Upper lobe of right lung (tissue), 1 donor: ENCODE measurements around the gene ASTN1. TPM values are rescaled to one million over a fixed set of nuclear protein-coding genes. Genes with fewer than 3 reads are reported as not detected.

Experiments used
- ATAC-seq: fragments of 200-7000 bp; cut with Tn5 transposase; one replicate; pipeline ENCODE4 v1.9.1; 2020; ENCODE audit warnings: mild to moderate bottlenecking, moderate library complexity
- DNase-seq: peaks from one replicate; pipeline ENCODE4 v3.0.0-alpha.2; 2020
- H3K27ac ChIP-seq: fragments of 200-600 bp; one replicate; pipeline ENCODE4 v1.8.0; 2022
- H3K27me3 ChIP-seq: fragments of 200-600 bp; one replicate; pipeline ENCODE4 v1.8.0; 2022; ENCODE audit warnings: mild to moderate bottlenecking
- H3K36me3 ChIP-seq: fragments of 200-600 bp; one replicate; pipeline ENCODE4 v1.8.0; 2022
- H3K4me1 ChIP-seq: fragments of 200-600 bp; one replicate; pipeline ENCODE4 v1.8.0; 2022
- H3K4me3 ChIP-seq: fragments of 200-600 bp; one replicate; pipeline ENCODE4 v1.8.0; 2022; ENCODE audit warnings: mild to moderate bottlenecking
- H3K9me3 ChIP-seq: fragments of 200-600 bp; one replicate; pipeline ENCODE4 v1.8.0; 2022
- CTCF ChIP-seq: fragments of 200-600 bp; IDR thresholded peaks from one replicate; pipeline ENCODE4 v1.8.0; 2022; ENCODE audit warnings: antibody characterized with exemption
- intact Hi-C: fragments of 100-400 bp; cut with DNase I; formaldehyde crosslinking; loops from one replicate; pipeline ENCODE4 v1.11.0; 2022
- total RNA-seq: library from RNA; stranded (reverse); fragmentation: NEBNext Ultra II Directional; extraction: Animal tissue kit (Norgen Biotek cat#: 25700); gene quantifications from one replicate; pipeline ENCODE4 v1.2.1, GENCODE V29; 2021
- donor health status: DM: no; HTN: yes; CAD: no; lungs with severe emphysema.

The ASTN1 gene
- total RNA-seq, 1 donor from 2014 or later = 0.20 TPM

GRCh38 chr1:177142010-177142409 lies 22.5 kb downstream of the ASTN1 start:
- intact Hi-C loops = no loop called here
- Histone ChIP-seq H3K4me3 (no peak overlapping the region), H3K4me1 (no peaks in the 10 kb centered on the region), H3K9me3 (no peaks in the 10 kb centered on the region), H3K27ac (no peak overlapping the region), H3K27me3 (no peaks in the 10 kb centered on the region), H3K36me3 (no peaks in the 10 kb centered on the region)
- ATAC-seq (no peak), DNase-seq (no peak)
- TF ChIP-seq CTCF = no peak

GRCh38 chr1:177138347-177138746 lies 26.2 kb downstream of the ASTN1 start:
- ATAC-seq (no peak), DNase-seq (no peak)
- H3K4me3 ChIP-seq = no peak overlapping the region
- no peak for TF ChIP-seq CTCF
- no peaks in the 10 kb centered on the region for H3K27me3 ChIP-seq
- intact Hi-C loops = no loop called here
- no peaks in the 10 kb centered on the region for H3K36me3 ChIP-seq
- H3K9me3 ChIP-seq = no peaks in the 10 kb centered on the region
- H3K27ac ChIP-seq = no peak overlapping the region
- no peaks in the 10 kb centered on the region for H3K4me1 ChIP-seq

GRCh38 chr1:177137814-177138213 lies 26.7 kb downstream of the ASTN1 start:
- H3K27ac ChIP-seq = no peak overlapping the region
- no peaks in the 10 kb centered on the region for H3K9me3 ChIP-seq
- ATAC-seq (no peak), DNase-seq (no peak)
- no peak overlapping the region for H3K4me3 ChIP-seq
- intact Hi-C loops = no loop called here
- no peaks in the 10 kb centered on the region for H3K4me1 ChIP-seq
- H3K27me3 ChIP-seq = no peaks in the 10 kb centered on the region
- no peaks in the 10 kb centered on the region for H3K36me3 ChIP-seq
- TF ChIP-seq CTCF = no peak

GRCh38 chr1:177135250-177135649 lies 29.3 kb downstream of the ASTN1 start:
- no peaks in the 10 kb centered on the region for H3K4me1 ChIP-seq
- intact Hi-C loops = no loop called here
- H3K36me3 ChIP-seq = no peaks in the 10 kb centered on the region
- no peak overlapping the region for H3K4me3 ChIP-seq
- no peak for DNase-seq
- ATAC-seq = no peak
- H3K27me3 ChIP-seq = no peaks in the 10 kb centered on the region
- H3K9me3 ChIP-seq = no peaks in the 10 kb centered on the region
- no peak for TF ChIP-seq CTCF
- H3K27ac ChIP-seq = no peak overlapping the region

GRCh38 chr1:177133977-177134538 lies 30.5 kb downstream of the ASTN1 start:
- Histone ChIP-seq H3K4me1 (no peaks in the 10 kb centered on the region), H3K4me3 (no peak overlapping the region), H3K27ac (no peak overlapping the region), H3K36me3 (no peaks in the 10 kb centered on the region), H3K9me3 (no peaks in the 10 kb centered on the region), H3K27me3 (no peaks in the 10 kb centered on the region)
- no peak for TF ChIP-seq CTCF
- no peak for ATAC-seq
- intact Hi-C loops = no loop called here
- no peak for DNase-seq

GRCh38 chr1:177132141-177132540 lies 32.4 kb downstream of the ASTN1 start:
- Histone ChIP-seq H3K4me3 (no peak overlapping the region), H3K9me3 (no peaks in the 10 kb centered on the region), H3K36me3 (no peaks in the 10 kb centered on the region), H3K27me3 (no peaks in the 10 kb centered on the region), H3K27ac (no peak overlapping the region), H3K4me1 (no peaks in the 10 kb centered on the region)
- no peak for TF ChIP-seq CTCF
- intact Hi-C loops = no loop called here
- DNase-seq (no peak), ATAC-seq (no peak)
